ENCODE measurements around the gene PDGFRB. TPM values are rescaled to one million over a fixed set of nuclear protein-coding genes. Genes with fewer than 3 reads are reported as not detected.

The PDGFRB gene
- total and polyA plus RNA-seq, 2 of the 4 experiments (the other 2 are of a cell fraction) = 108 to 124 TPM

GRCh38 chr5:150065886-150066285, 89.8 kb downstream of the PDGFRB start:
- peak overlapping the region; percentile 86 to 94; a peak in 3 of 4 replicates for H4K8ac ChIP-seq (ENCODE audit: low read depth in 2 of 2, low read length in 2 of 2)
- in situ Hi-C loops (cut with MboI; ENCODE audit: low sequenced_read_pairs) = no loop called here
- no peaks in the 10 kb centered on the region for H3K36me3 ChIP-seq (ENCODE audit: control insufficient read depth, insufficient read depth, low read length)
- H3K9me1 ChIP-seq (ENCODE audit: insufficient read depth, low read length) = peaks cover 47% of the 10 kb centered on the region
- H3K4me2 ChIP-seq (ENCODE audit: low read depth, low read length) = no peak overlapping the region
- H3K9ac ChIP-seq (ENCODE audit: low read depth, low read length) = no peak overlapping the region
- peak overlapping the region; percentile 93 for H2AK9ac ChIP-seq (replicated peaks; ENCODE audit: low read depth, low read length, poor library complexity)
- peak overlapping the region; percentile 95 for H4K91ac ChIP-seq (ENCODE audit: insufficient read depth, low read depth, low read length)
- peak overlapping the region; percentile 94 for H3K4ac ChIP-seq (ENCODE audit: low read depth, low read length)
- H4K5ac ChIP-seq (ENCODE audit: low read depth, low read length) = peak overlapping the region; percentile 8; the same call in 1 of the 2 replicates
- DNase-seq = peak; percentile 15
- peak overlapping the region; percentile 81 for H2AFZ ChIP-seq (replicated peaks; ENCODE audit: low read length, poor library complexity)
- H3K4me1 ChIP-seq (ENCODE audit: control insufficient read depth, insufficient read depth, low read length) = peaks cover 33% of the 10 kb centered on the region
- peak overlapping the region; percentile 85 for H2BK120ac ChIP-seq (ENCODE audit: low read depth, low read length)
- intact Hi-C loops (cut with micrococcal nuclease) = loop anchor here (5.0 kb wide), 1 partner anchor 46 kb away; no protein-coding TSS in a partner anchor
- peak overlapping the region; percentile 89 for H2BK20ac ChIP-seq (ENCODE audit: low read depth, low read length)
- peak overlapping the region; percentile 81 for H2BK5ac ChIP-seq (ENCODE audit: low read depth, low read length, poor library complexity, severe bottlenecking)
- H3K27me3 ChIP-seq (ENCODE audit: control insufficient read depth, insufficient read depth, low read length) = no peaks in the 10 kb centered on the region
- H3K27ac ChIP-seq (ENCODE audit: insufficient read depth, low read length) = peak overlapping the region; percentile 48; the same call in 1 of the 2 replicates
- no peaks in the 10 kb centered on the region; a peak in 1 of 4 replicates for H3K79me1 ChIP-seq (ENCODE audit: low read depth in 1 of 2, low read length in 2 of 2)
- ChIA-PET POLR2A (ENCODE audit: unreplicated experiment) (interaction anchor here (0.6 kb wide), 1 partner anchor 69 kb away, joined by 3 read pairs; no protein-coding TSS in a partner anchor), CTCF (interaction anchor here (0.6 kb wide), 1 partner anchor 129 kb away, joined by 3 read pairs; no protein-coding TSS in a partner anchor)
- dilution Hi-C loops (cut with HindIII; ENCODE audit: low sequenced_read_pairs, unreplicated experiment) = no loop called here
- no peak overlapping the region for H3K56ac ChIP-seq (ENCODE audit: extremely low read depth, insufficient read depth, low read length)
- peak overlapping the region; percentile 3; the same call in 1 of the 2 replicates for H3K18ac ChIP-seq (ENCODE audit: low read depth, low read length)
- 43% methylated on average over 1 of the region's 10 CpGs; no CpG with 5 or more reads in 1 of the 2 experiments for WGBS, 2 experiments (ENCODE audit: extremely low coverage in 2 of 2, insufficient read length in 1 of 2)
- no peak for ATAC-seq (ENCODE audit: low read depth)
- peak overlapping the region; percentile 81; the same call in 2 of the 3 replicates for H2BK15ac ChIP-seq (ENCODE audit: low read depth, low read length)
- peak overlapping the region; percentile 94 for H2AK5ac ChIP-seq (ENCODE audit: low read depth, low read length)
- H3K14ac ChIP-seq (replicated peaks; ENCODE audit: low read depth, low read length) = peak overlapping the region; percentile 91
- H3K23ac ChIP-seq (ENCODE audit: low read depth, low read length) = peak overlapping the region; percentile 35; the same call in 1 of the 2 replicates
- H4K20me1 ChIP-seq (ENCODE audit: insufficient read depth, low read length) = no peaks in the 10 kb centered on the region
- H3K9me3 ChIP-seq (ENCODE audit: control insufficient read depth, insufficient read depth, low read length) = no peaks in the 10 kb centered on the region
- no peak overlapping the region for H3K4me3 ChIP-seq (ENCODE audit: insufficient read depth, low read depth, low read length)
- BruUV-seq (replicated peaks) = no TSS peak
- TF ChIP-seq CEBPB (IDR thresholded peaks at IDR 0.05; ENCODE audit: low read depth, low read length) (no peak), USF2 (IDR thresholded peaks at IDR 0.05; ENCODE audit: low read depth, low read length) (no peak), MXI1 (IDR thresholded peaks at IDR 0.05; ENCODE audit: borderline replicate concordance, low read depth, low read length) (no peak), ELK1 (IDR thresholded peaks at IDR 0.05; ENCODE audit: borderline replicate concordance, low read depth, low read length) (no peak), RCOR1 (IDR thresholded peaks at IDR 0.05; ENCODE audit: insufficient replicate concordance, low read length) (no peak), MAFK (IDR thresholded peaks at IDR 0.05; ENCODE audit: low read depth, low read length) (no peak), RFX5 (IDR thresholded peaks at IDR 0.05; ENCODE audit: low read depth, low read length) (no peak), CHD1 (IDR thresholded peaks at IDR 0.05; ENCODE audit: low read depth, low read length) (no peak), POLR2A (IDR thresholded peaks at IDR 0.05; ENCODE audit: low read depth, low read length) (no peak), BHLHE40 (IDR thresholded peaks at IDR 0.05; ENCODE audit: low read depth, low read length) (no peak), CTCF (conservative IDR thresholded peaks at IDR 0.05; ENCODE audit: low read depth, low read length) (no peak), SMC3 (IDR thresholded peaks at IDR 0.05; ENCODE audit: low read depth, low read length) (no peak), MAZ (IDR thresholded peaks at IDR 0.05; ENCODE audit: borderline replicate concordance, low read depth, low read length) (no peak), RAD21 (IDR thresholded peaks at IDR 0.05; ENCODE audit: low read length) (no peak), NFE2L2 (IDR thresholded peaks at IDR 0.05; ENCODE audit: low read depth, low read length) (no peak), FOS (IDR thresholded peaks at IDR 0.05; ENCODE audit: low read depth, low read length) (no peak)
